Activated CD4-positive, alpha-beta T cell treated with anti-CD3 and anti-CD28 coated beads for 24 hours (primary cell): ENCODE data around the gene RELT.

Source experiments
- DNase-seq, 2 donors: peaks; one replicate each; pipeline ENCODE4 v3.0.0-alpha.2; 2020; ENCODE audit warnings: low read depth in 2 of 2

Gene RELT

GRCh38 chr11:73391665-73392064 lies 15.5 kb downstream of the RELT start:
- no peak for DNase-seq

DNA sequence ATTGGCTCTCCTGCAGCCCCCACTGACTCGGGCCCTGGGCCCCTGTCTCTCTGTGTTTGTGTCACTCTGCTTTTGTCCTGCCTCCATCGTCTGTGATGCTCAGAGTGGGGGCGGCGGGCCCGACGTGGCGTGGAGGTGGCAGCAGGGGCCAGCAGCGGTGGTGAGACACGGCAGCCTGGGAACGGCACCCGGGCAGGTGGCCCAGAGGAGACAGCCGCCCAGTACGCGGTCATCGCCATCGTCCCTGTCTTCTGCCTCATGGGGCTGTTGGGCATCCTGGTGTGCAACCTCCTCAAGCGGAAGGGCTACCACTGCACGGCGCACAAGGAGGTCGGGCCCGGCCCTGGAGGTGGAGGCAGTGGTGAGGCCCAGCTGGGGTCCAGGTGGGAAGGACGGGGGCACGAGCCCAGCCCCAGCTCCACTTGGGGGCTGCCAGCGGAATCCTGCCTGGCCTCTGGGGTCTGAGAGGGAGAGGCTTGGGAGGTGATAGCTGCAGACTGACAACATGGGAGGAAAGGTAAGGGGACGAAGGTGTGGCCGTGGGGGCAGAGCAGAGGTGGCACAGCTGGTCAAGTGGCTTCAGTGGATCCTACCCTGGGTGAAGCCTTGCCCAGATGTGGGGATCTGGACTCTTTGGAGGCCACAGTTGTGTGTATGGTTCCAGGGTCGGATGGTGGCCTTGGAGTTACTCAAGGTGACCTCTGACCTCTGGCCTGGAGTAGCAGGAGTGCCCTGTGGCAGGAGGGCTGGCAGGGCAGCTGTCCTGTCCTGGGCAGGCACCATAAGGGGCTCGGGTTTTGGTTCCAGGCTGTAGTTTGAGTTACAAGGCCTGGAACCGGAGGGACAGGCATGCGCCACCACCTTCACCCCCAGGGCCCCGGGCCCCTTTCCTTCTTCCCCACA lies 16.2 kb downstream of the RELT start:
- no peak for DNase-seq

- DNase-seq, result no peak
Measured at GRCh38 chr11:73393011-73393380, 16.8 kb downstream of the RELT start.

DNA sequence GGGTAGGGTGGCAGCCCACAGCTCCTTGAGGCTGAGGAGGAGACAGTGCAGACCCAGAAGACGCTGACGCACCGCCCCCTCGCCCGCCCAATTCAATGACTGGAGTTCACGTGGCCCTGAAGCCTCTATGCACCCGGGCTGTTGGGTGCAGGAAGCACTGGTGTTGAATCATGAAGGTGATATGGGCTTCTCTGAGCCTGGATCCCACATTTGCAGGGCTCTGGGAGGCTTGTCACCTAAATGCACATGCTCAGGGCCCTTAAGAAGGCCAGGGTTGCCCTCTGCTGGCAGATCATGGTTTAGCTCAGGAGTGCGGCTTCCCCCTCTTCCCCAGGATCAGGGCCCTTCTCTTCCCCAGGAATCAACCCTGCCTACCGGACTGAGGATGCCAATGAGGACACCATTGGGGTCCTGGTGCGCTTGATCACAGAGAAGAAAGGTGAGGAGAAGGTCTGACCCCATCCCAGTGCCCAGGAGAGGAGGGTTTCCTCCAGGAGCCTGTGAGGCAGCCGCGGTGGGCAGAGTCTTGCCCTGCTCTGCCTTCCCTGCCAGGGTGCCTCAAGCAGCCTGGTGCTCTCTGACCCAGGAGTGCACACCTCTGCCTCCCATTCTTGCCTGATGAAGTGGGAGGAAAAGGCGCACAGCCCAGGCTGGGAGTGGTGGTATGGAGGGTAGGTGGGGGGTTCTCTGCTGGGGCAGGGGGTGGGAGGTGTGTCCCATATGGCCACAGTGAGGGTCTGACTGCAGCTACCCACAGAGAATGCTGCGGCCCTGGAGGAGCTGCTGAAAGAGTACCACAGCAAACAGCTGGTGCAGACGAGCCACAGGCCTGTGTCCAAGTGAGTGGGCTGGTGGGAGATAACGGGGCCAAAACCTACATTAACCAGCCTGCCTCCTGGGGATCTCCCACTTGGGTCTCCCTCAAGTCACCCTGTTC lies 17.5 kb downstream of the RELT start:
- peak; percentile 27 to 41 for DNase-seq

GRCh38 chr11:73394416-73395296 lies 18.5 kb downstream of the RELT start:
- DNase-seq, result no peak

GRCh38 chr11:73395297-73396208 lies 19.4 kb downstream of the RELT start:
- DNase-seq, result no peak

- no peak for DNase-seq
Measured at GRCh38 chr11:73396251-73396930, 20.2 kb downstream of the RELT start.

DNA sequence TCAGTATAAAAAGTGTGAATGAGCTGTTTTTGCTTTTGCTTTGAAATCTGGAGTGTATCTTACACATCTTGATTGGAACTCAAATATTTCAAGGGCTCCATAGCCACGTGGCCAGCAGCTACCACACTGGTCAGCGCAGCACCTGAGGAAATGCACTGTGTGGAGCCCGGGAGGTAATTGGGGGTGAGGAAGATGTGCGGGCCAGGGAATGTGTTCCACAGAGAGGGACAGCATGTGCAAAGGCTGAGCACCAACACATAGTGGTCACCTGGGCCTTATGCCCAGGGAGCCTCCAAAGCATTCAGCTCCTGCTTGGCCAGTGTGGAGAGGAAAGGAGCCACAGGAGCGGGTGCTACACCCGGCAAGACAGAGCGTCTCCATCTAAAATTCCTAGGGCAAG lies 20.8 kb downstream of the RELT start:
- DNase-seq, result no peak

- no peak for DNase-seq
Measured at GRCh38 chr11:73397468-73398131, 21.4 kb downstream of the RELT start.

DNA sequence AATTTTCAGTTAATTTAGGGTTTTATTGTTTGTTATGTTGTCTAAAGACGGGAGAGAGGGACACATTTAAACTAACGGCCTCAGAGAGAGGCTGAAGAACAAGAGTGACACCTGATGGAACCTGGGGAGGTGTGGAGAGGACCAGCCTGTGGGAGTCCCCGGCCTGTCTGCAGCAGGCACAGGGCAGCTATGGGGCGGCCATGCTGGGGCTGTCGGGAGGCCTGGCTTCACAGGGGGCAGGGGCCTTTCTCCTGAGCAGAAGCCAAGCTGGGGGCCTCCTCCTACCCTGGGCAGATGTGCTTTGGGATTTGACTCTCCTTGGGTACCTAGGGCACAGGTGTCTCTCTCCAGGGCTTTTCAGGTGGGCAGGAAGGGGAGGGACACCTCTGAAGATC lies 21.9 kb downstream of the RELT start:
- no peak for DNase-seq

GRCh38 chr11:73398721-73399120 lies 22.5 kb downstream of the RELT start:
- no peak for DNase-seq

DNA sequence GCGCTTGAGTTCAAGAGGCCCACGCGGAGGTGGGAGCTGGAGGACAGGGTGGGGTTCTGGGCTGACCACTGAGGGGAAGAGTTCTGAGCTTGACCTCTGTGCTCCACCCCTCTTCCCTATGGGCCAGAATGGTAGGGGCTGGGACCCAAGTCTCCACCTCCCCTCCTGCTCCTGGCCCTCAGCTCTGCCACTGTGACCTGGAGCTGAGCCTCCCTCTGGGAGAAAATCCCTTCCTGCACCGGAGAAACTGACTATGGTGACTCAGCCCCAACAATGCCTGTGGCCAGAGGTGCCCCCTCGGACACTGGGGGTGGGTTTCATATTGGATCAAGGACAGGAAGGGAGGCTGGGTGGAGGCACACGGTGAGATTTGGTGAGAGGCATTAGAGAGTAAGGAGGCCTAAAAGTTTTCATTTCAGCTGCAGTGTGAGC lies 23.0 kb downstream of the RELT start:
- DNase-seq, result no peak

DNA sequence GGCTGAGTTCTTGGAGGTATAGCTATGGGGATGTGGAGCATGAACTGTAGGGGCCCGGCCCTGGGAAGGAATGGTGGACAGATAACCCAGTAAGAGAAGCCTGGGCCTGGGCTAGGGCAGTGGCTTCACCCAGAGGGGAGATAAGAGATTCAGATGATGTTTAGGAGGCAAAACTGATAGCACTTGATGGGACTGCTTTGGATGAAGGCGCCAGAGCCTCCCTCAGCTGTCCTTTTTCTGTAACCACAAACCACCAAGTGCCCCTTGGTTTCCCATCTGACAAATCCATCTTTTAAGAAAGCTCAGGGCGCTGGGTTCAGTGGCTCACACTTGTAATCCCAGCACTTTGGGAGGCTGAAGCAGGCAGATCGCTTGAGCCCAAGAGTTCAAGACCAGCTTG lies 23.4 kb downstream of the RELT start:
- DNase-seq, result no peak

DNA sequence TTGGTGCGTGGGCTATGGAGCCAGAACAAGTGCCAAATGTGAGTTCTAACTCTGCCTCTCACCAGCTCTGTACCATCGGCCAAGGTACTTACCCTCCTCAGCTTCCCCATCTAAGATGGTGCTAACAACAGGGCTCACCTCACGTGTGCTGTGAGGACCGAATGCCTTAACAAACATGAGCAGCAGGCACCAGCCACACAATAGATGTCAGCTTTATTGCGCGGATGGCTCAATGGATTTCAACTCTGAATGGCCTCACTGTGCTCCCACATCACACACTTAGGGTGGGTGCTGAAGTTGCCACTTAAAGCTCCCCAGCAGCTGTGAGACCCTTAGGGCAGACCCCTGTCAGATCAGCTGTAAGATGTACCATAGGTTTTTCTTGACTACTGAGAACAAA lies 24.1 kb downstream of the RELT start:
- DNase-seq, result no peak

DNA sequence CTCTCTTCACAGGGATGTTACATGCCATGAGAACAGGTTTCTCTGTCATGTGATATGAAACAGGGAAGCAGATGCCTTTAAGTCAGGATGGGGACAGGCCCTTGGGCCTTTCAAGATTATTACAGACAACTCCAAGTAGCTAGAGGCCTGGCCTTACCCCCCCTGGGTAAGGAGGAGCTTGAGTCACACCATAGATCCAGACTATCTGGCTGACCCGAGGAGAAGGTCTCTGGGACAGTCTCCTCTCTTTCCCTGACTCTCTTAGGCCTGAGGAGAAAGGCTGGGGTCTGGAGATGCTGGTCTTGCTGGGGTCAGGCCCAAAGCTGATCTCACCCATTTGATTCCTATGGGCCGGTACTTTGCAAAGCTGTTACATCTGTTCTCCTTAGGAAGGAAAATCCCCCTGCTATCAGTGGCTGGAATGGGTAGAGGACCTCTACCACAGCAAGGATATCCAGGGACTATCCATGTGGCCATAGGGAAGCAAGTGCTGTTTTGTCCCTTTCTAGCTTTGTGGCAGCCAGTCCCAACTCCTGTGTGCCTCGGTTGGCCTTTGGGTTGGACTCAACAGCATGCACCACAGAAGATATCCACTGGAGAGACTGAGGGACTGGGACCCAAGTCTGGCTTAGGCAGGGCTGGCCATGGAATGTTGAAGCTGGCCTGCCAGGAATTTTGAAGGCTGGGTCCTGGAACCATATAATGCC lies 25.2 kb downstream of the RELT start:
- DNase-seq, result no peak

- no peak for DNase-seq
Measured at GRCh38 chr11:73401924-73402833, 26.0 kb downstream of the RELT start.

DNA sequence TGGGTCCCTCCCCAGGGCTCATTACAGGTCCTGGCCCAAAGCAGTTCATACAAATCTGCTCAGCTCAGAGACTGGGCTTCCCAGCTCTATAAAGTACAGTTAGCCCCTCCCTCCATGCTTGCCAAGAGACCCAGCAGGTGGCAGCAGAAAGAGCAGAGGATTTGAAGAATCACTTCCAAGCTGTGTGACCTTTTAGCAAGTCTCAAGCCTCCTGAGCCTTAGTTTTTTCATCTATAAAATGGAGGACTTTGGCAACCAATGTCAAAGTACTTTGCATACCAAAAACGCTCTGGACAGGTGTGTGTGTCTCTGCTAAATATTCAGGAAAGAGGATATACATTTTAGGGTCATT lies 26.6 kb downstream of the RELT start:
- DNase-seq, result no peak

DNA sequence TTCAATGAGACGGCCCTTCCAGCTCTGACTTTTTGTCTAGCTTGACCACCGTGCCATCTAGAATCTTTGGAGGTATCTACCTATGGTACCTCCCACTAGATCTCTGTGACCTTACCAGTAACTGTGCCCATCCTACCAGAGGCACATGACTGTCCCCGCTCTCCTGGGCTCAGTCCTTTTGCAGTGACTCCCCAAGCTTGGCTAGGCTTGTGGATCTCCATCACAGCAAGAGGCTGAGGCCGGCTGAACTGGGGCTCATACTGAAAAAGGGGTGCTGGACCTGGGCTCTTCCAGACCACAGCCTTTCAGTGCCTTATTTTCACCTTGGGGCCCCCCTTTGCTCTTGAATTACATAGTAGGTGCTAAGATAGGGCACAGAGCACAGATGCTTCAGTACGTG lies 27.3 kb downstream of the RELT start:
- DNase-seq, result no peak
